DMS114 treated with DMSO at 0.1 percent for 48 hours (cell line): ENCODE measurements around the gene TMEM175.
"Not testable (repeated sequence)": the region's sequence is repeated elsewhere in the genome, so short reads cannot be mapped to it uniquely, and the experiment has no call there.

Experiments
- DNase-seq: peaks from one replicate; lab custom pipeline; 2025; ENCODE audit not compliant: unreplicated experiment; lab: John Stamatoyannopoulos, UW

Gene TMEM175

GRCh38 chr4:915041-915474, 17.2 kb upstream of the TMEM175 start:
- DNase-seq, result no peak

DNA sequence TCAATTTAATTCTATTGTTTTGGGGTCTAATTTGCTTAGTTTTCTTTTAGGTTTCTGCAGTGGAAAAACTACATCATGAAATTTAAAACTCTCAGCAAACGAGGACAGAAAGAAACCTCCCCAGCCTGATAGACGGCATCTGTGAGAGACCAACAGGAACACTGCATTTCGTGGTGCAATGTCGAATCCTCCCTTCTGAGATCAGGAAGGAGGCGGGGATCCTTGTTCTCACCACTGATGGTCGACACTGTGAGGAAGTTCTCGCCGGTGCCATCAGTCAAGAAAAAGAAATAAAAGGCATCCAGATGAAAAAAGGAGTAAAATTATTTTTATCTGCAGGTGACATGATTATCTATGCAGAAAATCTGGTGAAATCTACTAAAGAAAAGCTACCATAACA, 16.7 kb upstream of the TMEM175 start:
- no peak for DNase-seq

DNA sequence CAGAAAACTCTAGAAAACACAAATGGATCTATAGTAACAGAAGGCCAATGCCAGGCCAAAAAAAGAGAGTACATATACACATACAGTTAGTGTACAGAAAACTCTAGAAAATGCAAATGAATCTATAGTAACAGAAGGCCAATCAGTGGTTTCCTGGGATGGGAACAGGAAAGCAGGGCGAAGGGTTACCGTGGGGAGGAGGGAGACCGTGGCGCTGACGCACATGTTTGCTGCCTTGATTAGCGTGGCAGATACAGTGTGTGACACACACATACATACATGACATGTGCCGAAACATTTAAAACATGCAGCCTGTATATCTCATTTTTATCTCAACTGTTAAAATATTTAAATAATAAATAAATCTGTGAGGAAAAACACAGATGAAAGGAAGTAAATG, 14.8 kb upstream of the TMEM175 start:
- DNase-seq, result no peak

- no peak for DNase-seq
These were observed 14.3 kb upstream of the TMEM175 start for GRCh38 chr4:917992-918391.

DNA sequence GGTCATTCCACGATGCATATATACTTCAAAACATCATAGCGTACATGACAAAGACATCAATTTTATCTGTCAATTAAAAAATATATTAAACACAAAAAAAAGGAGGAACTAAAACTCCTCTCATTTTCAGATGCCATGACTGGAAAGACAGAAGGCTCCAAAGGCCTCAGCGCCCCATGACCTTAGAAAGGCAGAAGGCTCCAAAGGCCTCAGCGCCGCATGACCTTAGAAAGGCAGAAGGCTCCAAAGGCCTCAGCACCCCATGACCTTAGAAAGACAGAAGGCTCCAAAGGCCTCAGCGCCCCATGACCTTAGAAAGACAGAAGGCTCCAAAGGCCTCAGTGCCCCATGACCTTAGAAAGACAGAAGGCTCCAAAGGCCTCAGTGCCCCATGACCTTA, 13.7 kb upstream of the TMEM175 start:
- not testable (repeated sequence) for DNase-seq

DNA sequence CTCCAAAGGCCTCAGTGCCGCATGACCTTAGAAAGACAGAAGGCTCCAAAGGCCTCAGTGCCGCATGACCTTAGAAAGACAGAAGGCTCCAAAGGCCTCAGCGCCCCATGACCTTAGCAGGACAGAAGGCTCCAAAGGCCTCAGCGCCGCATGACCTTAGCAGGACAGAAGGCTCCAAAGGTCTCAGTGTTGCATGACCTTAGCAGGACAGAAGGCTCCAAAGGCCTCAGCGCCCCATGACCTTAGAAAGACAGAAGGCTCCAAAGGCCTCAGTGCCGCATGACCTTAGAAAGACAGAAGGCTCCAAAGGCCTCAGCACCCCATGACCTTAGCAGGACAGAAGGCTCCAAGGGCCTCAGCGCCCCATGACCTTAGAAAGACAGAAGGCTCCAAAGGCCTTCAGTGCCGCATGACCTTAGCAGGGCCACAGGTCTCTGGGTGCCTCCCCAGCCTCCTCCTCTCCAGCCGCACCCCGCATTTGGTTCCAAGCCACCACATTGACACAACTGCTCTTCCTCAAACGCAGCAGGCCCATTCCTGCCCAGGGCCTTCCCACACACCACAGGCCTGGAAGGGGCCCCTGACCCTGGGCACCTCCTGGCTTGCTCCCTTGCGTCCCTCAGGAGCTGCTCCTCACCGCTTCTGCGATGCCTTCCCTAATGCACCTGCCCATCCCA, 13.1 kb upstream of the TMEM175 start:
- DNase-seq, result not testable (repeated sequence)

- no peak for DNase-seq
These were observed 10.4 kb upstream of the TMEM175 start for GRCh38 chr4:921830-922331.

GRCh38 chr4:924107-925096, 7.9 kb upstream of the TMEM175 start:
- DNase-seq, result no peak

GRCh38 chr4:925171-925570, 7.1 kb upstream of the TMEM175 start:
- DNase-seq, result no peak

- DNase-seq, result no peak
These were observed 6.3 kb upstream of the TMEM175 start for GRCh38 chr4:925771-926500.

- peak; percentile 11 for DNase-seq
These were observed 5.7 kb upstream of the TMEM175 start for GRCh38 chr4:926538-926937.

- not testable (repeated sequence) for DNase-seq
These were observed 4.7 kb upstream of the TMEM175 start for GRCh38 chr4:927566-927965.

DNA sequence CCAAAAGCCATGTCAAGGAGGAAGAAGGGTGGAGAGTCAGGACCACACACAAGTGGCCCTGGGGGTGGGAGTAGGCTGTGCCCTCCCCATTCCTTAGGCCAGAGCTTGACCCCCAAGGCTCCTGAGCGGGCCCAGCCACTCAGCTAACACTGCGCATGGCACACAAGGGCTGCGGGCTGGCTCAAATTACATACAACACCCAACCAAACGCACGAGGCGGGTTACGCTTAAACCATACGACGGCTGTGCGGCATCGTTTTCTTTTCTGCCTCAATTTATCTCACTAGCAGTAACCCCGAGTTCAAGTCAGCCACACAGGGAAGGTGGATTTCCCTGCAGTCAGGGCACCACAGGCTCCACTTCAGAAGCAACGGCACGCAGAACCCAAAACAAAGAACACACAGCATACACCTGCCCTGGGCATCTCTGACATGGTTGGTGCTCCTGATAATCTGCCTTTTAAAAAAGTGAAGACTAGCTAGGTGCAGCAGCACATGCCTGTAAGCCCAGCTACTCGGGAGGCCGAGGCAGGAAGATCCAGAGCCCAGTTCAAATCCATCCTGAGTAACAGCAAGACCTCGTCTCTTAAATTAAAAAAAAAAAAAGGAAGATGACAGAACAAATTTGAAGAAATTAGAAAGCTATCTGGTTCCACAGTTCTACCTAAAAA, 3.0 kb upstream of the TMEM175 start:
- no peak for DNase-seq

DNA sequence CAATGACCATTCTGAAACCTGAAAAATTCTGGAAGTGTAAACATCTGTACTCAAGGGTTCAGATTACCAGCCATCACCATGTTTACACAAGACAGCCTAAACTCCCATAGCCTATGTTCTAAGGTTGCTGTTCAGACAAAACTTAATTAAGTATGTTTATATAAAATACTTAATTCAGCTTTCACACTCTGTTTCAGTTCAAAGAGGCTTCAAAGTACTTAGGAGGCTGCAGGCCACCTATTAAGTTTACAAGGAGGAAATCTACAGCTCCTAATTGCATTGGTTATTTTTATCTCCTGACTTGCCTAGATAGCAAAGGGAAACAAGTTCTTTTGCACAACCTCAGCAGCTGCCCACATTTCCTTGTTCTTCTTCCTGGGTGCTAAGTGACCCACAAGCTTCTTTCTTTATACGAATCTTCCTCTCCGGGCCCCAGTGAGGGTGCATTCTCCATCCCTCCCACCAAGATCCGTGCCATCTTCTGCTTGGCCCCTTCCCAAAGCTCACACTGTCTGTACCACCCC, 2.2 kb upstream of the TMEM175 start:
- DNase-seq, result no peak

DNA sequence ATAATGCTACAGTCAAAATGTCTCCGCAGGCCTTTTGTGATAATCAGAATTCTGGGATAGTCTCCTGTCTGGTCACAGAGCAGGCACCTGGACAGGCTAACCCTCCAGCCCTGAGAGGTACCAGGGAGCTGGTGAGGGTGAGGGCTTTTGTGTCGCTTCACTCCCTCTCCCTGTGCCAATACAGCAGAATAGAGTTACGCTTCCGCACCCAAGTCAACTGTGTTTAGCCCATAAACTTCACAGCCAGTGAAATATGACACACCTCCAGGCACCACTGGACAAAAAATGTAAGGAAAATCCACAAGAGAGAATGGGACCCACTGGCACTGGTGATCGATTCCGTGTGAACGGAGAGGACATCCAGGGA, 1.4 kb upstream of the TMEM175 start:
- no peak for DNase-seq

- no peak for DNase-seq
These were observed 883 bp upstream of the TMEM175 start for GRCh38 chr4:931194-931959.

GRCh38 chr4:932713-933070, 432 bp downstream of the TMEM175 start:
- no peak for DNase-seq

- DNase-seq, result not testable (repeated sequence)
These were observed 7.2 kb downstream of the TMEM175 start for GRCh38 chr4:939508-939907.

DNA sequence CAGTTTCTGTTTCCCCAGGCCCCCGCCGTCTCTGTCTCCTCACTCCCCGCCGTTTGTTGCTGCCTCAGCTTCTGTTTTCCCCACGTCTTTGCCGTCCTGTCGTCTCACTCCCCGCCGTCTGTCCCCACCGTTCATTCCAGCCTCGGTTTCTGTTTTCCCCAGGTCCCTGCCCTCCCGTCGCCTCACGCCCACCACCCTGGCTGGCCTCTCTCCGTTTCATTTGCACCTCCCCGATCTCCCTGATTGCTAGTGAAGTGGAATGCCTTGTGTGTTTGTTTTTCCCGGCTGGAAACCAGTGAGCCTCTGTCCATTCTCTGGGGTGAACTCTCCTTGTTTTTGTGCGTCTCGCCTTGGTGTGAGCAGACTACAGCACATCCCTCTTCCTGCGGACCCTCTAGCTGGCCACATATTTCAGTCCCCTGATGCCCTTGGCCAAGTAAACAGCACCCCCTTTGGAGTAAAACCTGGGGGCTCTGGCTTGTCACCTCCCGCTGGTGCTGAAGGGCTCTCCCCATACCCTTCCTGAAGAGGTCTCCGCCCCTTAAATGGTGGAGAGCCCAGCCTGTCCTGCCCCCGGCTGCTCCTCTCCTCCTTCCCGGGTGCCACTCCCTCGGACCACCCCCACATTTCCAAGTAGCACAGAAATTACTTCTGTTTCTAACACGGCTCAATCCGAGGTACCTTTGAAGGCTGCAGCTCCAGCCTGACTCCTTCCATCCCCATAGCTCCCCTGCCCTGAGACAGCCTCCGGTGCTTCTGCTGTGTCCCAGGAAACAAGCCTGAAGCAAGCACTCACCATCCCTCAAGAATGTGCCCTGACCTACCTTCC, 13.2 kb downstream of the TMEM175 start:
- no peak for DNase-seq
